ENCODE data around the gene ZNF155.

ZNF155 gene

GRCh38 chr19:44005973-44006372 is 22.0 kb downstream of the ZNF155 start:
- DNase-seq, result no peak

- no peak for DNase-seq
Measured at GRCh38 chr19:44007473-44007872, 23.5 kb downstream of the ZNF155 start.

DNA sequence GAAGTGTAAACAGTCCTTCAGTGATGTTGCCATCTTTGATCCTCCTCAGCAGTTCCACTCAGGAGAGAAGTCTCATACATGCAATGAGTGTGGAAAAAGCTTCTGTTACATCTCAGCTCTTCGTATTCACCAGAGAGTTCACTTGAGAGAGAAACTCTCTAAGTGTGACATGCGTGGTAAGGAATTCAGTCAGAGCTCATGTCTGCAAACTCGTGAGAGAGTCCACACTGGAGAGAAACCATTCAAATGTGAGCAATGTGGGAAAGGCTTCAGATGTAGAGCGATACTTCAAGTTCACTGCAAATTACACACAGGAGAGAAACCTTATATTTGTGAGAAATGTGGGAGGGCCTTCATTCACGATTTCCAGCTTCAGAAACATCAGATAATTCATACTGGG is 26.5 kb downstream of the ZNF155 start:
- no peak for DNase-seq

DNA sequence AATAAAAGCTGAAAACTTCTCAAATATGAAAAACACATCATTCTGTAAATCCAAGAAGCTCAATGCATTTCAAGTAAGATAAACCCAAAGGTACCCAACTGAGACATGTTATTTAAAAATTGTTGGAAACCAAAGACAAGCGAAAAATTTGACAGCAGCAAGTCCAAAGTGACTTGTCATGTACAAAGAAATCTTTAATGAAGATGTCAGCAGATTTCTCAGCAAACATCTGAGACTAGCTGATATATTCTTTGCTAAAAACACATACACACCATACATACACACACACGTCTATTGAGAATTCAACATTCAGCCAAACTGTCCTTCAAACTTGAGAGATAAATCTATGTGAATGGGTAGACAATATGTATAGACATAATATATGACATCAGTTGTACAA is 35.5 kb downstream of the ZNF155 start:
- DNase-seq, result no peak

DNA sequence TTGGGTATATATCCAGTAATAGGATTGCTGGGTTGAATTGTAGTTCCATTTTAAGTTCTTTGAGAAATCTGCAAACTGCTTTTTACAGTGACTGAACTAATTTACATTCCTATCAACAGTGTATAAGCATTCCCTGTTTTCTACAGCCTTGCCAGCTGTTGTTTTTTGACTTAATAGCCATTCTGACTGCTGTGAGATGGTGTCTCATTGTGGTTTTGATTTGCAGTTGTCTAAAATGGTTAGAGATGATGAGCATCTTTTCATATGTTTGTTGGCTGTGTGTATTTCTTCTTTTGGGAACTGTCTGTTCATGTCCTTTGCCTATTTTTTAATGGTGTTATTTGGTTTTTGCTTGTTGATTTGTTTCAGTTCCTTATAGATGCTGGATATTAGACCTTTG is 37.2 kb downstream of the ZNF155 start:
- DNase-seq, result no peak

- DNase-seq, result no peak
Measured at GRCh38 chr19:44024900-44025216, 40.9 kb downstream of the ZNF155 start.

DNA sequence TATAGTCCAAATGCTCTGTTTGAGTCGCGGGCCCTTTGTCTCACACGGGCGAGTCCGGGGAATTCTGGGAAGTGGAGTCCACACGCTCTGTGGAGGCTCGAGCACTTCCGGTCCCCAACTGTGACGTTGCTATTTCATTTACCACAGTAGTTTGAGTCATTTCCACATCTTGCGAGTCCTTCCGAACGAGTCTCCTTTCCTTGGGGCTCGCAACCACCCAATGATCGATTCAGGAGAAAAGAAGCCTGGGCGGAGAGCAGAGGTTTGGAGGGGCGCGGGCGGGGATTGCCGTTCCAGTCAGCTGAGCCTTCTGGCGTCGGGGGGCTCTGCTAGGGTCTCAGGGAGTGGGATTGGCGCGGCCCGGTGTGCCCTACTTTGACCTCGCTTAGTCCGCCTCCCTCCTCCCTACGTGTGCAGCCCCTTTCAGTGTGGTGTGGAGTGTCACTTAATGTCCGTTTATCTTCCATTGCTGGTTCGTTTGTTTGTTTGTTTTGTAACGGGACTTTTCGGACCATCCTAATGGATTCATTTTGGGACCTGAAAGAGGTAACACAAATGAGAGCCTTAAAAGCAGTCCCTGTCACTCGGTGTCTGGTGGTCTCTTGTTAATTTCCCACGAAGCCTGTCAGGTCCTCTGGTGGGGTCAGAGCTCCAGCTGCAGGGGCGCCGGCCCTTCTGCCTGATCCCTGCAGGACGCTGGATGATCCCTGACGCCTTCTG is 41.4 kb downstream of the ZNF155 start, which contains the start of gene ZNF222:
ZNF222 (plus strand) TSS at position 163 of the 720 bp plus-strand sequence; CDS start at position 221, 58 bp downstream.
- peak; percentile 84 for DNase-seq

DNA sequence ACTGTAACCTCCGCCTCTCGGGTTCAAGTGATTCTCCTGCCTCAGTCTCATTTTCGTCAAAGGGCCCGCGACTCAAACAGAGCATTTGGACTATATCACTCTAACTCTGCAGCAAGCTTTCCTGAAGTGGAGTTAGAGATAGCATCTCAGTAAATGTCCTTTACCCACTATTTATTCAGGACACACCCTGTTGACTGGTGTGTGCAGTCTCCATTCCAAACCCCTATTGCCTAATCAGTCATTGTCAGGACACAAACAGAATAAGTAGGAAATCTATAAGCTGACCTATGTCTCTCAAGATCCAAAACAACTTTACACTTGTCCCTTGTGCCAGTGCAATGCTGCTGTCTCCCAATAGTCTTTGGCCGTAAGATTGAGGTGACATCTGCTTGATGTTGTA is 42.6 kb downstream of the ZNF155 start:
- no peak for DNase-seq

- no peak for DNase-seq
Measured at GRCh38 chr19:44032001-44032610, 48.1 kb downstream of the ZNF155 start.

DNA sequence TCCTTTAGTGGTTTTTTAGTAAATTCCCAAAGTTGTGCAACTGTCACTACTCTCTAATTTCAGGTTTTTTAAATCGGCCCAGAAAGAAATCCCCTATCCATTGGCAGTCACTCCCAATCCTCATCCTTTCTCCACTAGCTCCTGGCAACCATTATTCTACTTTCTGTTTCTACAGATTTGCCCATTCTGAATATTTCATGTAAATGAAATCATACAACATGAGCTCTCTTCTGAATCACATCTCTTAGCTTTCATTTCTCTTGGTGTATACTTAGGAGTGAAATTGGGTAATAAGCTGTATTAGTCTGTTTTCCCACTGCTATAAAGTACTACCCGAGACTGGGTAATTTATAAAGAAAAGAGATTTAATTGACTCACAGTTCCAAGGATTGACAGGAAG is 58.2 kb downstream of the ZNF155 start:
- no peak for DNase-seq
